T-helper 2 cell (primary cell): ENCODE measurements around the gene NEDD8.

Source experiments
- DNase-seq, 5 experiments: peaks; one replicate each; pipeline versions ENCODE4 v3.0.0 to v3.0.0-alpha.2; 2012 to 2022

NEDD8 gene

GRCh38 chr14:24195186-24196070 lies 36.7 kb downstream of the NEDD8 start, which contains the start of gene TM9SF1:
TSS of gene TM9SF1 (minus strand) at chr14:24195441. CDS start at chr14:24195019, 422 bp downstream.
- peak; percentile 70 to 95 (median 84) for DNase-seq

DNA sequence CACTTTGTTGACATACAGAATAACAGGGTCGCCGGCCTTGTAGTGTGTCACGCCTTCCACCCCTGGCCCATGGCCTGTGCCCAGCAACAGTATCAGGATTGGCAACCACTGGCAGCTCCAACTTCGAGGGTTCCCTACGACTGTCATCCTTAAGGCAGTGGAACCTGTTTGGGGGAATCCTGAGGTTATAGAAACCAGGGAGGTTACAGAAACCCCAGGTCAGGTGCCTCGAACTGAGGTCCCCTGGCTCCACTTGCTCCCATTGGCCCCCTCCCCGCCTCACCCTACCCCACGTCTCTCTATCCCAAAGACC lies 37.3 kb downstream of the NEDD8 start:
- no peak for DNase-seq

- no peak for DNase-seq
Observed at GRCh38 chr14:24194186-24194872, 37.8 kb downstream of the NEDD8 start.

DNA sequence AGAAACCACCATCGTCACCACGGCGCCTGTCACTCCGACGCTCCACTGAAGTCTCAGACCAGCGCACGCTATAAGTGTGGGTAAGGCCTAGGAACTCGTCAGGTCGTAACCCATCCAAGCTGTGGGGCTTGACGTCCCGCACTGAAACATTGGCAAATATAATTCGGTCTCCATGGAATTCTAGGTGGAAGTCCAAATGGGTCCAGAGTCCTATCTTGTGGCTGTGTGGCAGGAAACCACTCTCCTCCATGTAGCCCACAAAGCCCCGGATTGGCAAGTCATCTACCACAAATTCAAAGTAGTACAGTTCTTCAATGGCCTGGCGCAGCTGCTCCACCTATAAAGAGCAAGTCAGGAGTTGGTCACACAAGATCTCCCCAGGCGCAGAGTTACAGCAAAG lies 39.2 kb downstream of the NEDD8 start:
- DNase-seq: no peak

GRCh38 chr14:24190416-24190815 lies 41.8 kb downstream of the NEDD8 start:
- DNase-seq: no peak

- no peak for DNase-seq
Observed at GRCh38 chr14:24189460-24189859, 42.7 kb downstream of the NEDD8 start.

DNA sequence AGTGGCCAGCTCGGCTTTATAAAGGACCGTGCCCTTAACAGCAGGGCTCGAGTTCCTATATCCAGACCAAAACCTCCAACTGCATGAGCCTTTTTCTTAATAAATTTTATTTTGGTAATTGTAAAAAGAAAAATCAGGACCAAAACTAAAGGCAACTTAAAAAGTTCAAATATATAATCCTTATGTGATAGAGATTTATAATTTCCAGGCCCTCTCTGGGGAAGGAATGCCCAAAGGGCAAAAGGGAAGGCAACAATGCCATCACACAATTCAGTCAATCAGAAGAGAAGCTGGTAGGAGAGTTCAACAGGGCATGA lies 43.1 kb downstream of the NEDD8 start:
- DNase-seq: no peak

DNA sequence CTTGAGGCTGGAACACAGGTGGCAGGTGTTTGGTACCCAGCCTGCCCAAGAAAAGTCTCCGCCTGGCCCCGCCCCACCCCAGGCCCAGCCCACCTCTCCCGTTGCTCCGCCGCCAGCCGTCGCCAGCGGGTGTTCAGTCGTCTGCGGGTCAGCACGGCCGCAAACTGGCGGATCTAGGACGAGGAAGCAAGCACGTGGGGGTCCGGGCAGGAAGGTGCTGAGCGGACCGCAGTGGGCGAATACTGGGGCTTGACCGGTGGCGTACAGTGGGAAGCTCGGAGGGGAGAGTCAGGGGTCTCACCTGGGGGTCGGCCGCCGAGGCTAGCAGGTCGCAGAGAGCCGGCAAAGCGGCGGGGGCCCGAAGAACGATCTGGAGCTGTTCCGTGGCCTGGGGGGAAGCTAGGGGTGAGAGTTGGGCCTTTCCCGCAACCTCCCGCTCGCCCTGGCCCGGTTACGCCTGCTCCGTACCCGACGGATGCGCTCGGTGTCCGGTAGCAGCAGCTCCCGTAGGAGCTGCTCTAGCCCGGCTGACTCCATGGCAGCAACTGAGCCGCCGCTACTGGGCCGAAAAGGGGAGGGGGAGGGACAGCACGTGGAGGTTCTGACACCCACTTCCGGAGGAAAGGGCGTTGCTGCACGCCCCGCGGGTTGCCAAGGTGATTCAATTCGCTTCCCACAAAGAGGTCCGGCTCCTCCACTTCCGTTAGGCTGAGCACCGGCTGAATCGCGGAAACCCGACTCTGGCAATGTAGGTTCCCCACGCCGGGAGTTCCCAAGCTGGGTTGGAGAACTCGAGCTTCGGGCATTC lies 43.7 kb downstream of the NEDD8 start, which contains the start of gene IPO4:
Gene IPO4, minus strand, starts transcription at position 566 of the 808 bp plus-strand sequence. Its CDS starts 29 bp downstream, at position 537.
- peak; percentile 83 to 98 (median 93) for DNase-seq

GRCh38 chr14:24187539-24187915 lies 44.6 kb downstream of the NEDD8 start:
- no peak for DNase-seq

GRCh38 chr14:24186831-24187538 lies 45.2 kb downstream of the NEDD8 start:
- no peak for DNase-seq

- no peak for DNase-seq
Observed at GRCh38 chr14:24185741-24186140, 46.4 kb downstream of the NEDD8 start.

- no peak for DNase-seq
Observed at GRCh38 chr14:24185026-24185425, 47.1 kb downstream of the NEDD8 start.

GRCh38 chr14:24184104-24184970 lies 47.8 kb downstream of the NEDD8 start:
- DNase-seq: no peak

- DNase-seq: no peak
Observed at GRCh38 chr14:24183014-24183481, 49.1 kb downstream of the NEDD8 start.

DNA sequence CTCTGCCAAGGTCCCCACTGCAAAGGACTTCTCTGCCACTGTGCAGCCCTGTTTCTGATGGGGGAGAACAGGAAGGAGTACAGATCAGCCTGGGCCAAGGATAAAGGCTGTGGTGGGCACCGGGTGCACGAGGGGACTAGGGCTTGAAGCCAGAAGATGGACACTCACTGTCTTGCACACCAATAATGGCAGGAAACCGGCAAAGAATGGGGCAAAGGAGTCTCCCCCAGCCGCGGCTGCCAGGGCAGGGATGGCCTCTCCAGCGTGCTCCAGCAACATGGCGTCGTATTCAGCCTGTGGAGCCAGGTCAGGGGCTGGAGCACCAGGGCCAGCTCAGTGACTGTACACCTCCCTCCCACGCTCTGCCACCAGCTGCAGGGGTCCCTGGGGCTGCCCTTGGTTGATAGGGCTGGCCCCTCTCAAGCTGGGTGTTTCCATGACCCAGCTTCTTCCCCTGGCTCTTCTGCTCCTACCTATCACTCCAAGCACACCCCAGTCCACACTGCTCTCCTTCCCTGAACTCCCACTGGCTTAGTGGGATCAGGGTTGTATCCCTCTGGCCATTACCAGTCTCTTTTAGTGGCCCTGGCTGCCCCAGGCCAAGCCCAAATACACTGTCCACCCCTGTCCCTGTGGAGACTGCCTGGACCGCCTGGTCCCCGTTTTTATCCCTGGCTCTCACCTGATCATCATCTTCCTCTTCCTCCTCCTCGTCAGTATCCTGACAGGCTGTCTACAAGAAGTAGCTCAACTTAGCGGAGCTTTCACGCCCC lies 49.9 kb downstream of the NEDD8 start:
- DNase-seq: no peak

- no peak for DNase-seq
Observed at GRCh38 chr14:24181371-24182077, 50.6 kb downstream of the NEDD8 start.

DNA sequence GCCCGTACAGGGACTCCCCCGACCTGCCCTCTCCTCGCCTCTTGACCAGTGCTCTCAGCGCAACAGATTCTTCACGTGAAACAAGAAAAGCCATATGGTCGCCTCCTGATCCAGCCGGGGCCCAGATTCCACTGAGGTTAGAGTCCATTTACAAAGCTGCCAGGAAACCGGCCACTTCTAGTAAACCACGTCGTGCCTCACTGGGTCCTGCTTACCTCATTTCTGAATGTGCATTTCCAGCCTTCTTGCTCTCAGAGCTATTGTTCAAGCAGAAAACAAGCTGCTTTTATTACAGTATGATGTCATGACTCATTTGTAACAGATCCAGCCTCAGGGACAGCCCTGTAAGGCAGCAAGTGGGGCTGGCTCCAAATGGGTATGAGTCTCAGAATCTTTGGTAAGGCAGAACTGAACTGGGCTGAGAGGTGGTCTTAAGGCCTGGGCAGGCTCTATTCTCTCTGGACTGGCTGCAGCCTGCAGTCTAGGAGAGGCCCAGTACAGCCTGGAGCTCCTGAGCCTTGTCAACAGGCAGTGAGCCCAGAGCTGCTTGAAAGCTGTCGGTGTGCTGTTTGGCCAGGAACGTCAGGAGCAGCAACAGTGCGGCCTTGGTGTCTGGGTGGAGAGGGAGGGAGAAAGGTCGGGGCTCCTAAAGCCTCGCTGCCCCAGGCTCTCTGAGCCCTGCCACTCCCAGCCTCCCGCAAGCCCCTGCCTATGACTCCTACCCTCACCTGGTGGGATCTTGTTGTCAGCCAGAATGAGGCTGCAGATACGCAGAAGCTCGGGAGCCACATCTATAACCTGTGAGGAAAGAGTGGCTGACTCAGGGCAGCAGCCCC lies 52.0 kb downstream of the NEDD8 start:
- DNase-seq: no peak

DNA sequence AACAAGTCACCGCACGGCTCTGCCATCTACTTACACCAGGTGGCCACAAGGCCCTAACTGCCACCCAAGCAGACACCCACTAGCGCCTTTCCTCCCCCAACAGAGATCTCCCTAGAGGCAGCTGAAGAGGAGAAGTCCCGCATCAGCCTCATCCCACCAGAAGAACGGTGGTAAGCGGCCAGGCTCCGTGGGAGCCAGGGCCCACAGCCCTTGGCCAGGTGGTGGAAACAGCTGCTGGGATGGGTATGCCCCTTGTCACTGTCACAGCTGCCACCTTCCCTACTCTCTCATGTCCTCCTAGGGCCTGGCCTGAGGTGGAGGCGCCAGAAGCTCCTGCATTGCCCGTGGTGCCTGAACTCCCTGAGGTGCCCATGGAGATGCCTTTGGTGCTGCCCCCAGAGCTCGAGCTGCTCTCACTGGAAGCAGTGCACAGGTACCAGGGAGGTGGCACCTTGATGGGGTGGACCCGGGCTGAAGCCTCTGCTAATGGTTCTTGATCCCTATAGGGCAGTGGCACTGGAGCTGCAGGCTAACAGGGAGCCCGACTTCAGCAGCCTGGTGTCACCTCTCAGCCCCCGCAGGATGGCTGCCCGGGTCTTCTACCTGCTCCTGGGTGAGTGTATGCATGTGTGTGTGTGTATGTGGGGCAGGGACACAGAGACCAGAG lies 52.7 kb downstream of the NEDD8 start:
- no peak for DNase-seq
